ENCODE data around the gene PARD6G. TPM values are rescaled to one million over a fixed set of nuclear protein-coding genes. Genes with fewer than 3 reads are reported as not detected.

Gene PARD6G
- total and polyA plus RNA-seq, 9 of the 15 experiments (the other 6 are each of a cell fraction or from before 2014, with no cell fraction given) = 0.03 to 1.2 (median 0.26) TPM

DNA sequence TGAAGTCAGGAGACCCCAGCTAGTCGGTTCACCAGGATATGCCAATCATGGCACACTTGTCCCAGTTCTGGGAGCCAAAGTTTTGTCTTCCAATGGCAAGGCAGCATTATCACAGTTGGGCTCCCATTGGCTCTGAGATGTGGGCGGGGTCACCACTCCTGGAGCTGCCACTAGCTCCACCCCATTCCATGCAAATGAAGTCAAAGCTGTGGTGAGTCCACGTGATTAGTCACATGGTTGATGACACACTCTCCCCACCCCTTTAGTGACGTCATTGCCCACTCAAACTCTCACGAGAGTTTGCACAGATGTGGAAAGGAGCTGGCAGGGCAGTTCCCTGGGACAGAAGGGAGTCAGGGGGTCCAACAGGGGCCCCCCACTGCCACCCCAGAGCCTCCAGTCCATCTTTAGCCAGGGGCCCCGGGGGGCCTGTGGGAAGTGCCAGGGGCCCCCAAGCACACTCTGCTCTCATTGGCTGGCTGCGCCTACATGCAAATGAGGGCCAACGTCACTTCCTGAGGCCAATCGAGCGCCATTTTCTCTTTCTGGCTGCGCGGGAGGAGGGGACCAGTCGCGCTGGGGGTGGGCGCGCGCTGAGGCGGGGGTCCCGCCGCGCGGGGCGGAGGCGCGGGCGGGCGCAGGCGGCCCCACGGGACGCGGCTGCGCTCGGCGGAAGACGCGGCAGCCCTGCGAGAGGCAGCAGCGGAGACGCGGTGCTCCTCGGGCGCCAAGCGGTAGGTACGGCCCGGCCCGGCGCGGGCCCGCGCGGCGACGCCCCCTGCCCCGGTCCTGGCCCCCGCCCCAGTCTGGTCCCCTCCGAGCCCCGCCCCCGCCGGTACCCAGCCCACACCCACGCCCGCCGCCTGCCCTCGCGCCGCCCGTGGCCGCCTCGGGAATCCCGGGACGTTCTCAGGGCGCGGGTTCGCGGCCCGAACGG, 138.3 kb downstream of the PARD6G start, which contains the start of gene ADNP2 (continued):
- TF ChIP-seq, protein P1, sequence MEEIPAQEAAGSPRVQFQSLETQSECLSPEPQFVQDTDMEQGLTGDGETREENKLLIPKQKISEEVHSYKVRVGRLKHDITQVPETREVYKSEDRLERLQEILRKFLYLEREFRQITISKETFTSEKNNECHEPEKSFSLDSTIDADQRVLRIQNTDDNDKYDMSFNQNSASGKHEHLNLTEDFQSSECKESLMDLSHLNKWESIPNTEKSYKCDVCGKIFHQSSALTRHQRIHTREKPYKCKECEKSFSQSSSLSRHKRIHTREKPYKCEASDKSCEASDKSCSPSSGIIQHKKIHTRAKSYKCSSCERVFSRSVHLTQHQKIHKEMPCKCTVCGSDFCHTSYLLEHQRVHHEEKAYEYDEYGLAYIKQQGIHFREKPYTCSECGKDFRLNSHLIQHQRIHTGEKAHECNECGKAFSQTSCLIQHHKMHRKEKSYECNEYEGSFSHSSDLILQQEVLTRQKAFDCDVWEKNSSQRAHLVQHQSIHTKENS (CRISPR knock-in tag; IDR thresholded peaks at IDR 0.05) = no peak
- TF ChIP-seq, protein P2, sequence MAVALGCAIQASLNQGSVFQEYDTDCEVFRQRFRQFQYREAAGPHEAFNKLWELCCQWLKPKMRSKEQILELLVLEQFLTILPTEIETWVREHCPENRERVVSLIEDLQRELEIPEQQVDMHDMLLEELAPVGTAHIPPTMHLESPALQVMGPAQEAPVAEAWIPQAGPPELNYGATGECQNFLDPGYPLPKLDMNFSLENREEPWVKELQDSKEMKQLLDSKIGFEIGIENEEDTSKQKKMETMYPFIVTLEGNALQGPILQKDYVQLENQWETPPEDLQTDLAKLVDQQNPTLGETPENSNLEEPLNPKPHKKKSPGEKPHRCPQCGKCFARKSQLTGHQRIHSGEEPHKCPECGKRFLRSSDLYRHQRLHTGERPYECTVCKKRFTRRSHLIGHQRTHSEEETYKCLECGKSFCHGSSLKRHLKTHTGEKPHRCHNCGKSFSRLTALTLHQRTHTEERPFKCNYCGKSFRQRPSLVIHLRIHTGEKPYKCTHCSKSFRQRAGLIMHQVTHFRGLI (CRISPR knock-in tag; IDR thresholded peaks at IDR 0.05) = no peak
- TF ChIP-seq SAFB2 (IDR thresholded peaks at IDR 0.05; ENCODE audit: borderline replicate concordance, low read depth, low read length, severe bottlenecking) (no peak), MTA3 (IDR thresholded peaks at IDR 0.05; ENCODE audit: borderline replicate concordance) (no peak), CHD1 (IDR thresholded peaks at IDR 0.05; ENCODE audit: low read length) (no peak), GATAD2B (IDR thresholded peaks at IDR 0.05; ENCODE audit: borderline replicate concordance) (no peak), TBP (optimal IDR thresholded peaks at IDR 0.05; ENCODE audit: low read depth, low read length) (peak; percentile 53), ZSCAN32 (CRISPR knock-in tag; IDR thresholded peaks at IDR 0.05) (no peak), PML (IDR thresholded peaks at IDR 0.05; ENCODE audit: low read length) (no peak), BACH1 (tag; IDR thresholded peaks at IDR 0.05) (no peak), RUNX1 (IDR thresholded peaks at IDR 0.05; ENCODE audit: low read depth) (no peak), TGIF2 (CRISPR knock-in tag; IDR thresholded peaks at IDR 0.05) (no peak), SAFB (IDR thresholded peaks at IDR 0.05; ENCODE audit: borderline replicate concordance, low read depth, low read length) (no peak), ELF2 (CRISPR knock-in tag; IDR thresholded peaks at IDR 0.05) (no peak), CBX2 (IDR thresholded peaks at IDR 0.05; ENCODE audit: insufficient read depth, low read length, poor library complexity, severe bottlenecking) (no peak), TRIM28 (IDR thresholded peaks at IDR 0.05) (no peak), ZNF165 (CRISPR knock-in tag; IDR thresholded peaks at IDR 0.05; ENCODE audit: borderline replicate concordance) (no peak), ARHGAP35 (IDR thresholded peaks at IDR 0.05; ENCODE audit: partially characterized antibody) (no peak)
- TF ChIP-seq, protein P3, sequence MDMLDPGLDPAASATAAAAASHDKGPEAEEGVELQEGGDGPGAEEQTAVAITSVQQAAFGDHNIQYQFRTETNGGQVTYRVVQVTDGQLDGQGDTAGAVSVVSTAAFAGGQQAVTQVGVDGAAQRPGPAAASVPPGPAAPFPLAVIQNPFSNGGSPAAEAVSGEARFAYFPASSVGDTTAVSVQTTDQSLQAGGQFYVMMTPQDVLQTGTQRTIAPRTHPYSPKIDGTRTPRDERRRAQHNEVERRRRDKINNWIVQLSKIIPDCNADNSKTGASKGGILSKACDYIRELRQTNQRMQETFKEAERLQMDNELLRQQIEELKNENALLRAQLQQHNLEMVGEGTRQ (CRISPR knock-in tag; IDR thresholded peaks at IDR 0.05) = peak; percentile 90
- TF ChIP-seq, protein P4, sequence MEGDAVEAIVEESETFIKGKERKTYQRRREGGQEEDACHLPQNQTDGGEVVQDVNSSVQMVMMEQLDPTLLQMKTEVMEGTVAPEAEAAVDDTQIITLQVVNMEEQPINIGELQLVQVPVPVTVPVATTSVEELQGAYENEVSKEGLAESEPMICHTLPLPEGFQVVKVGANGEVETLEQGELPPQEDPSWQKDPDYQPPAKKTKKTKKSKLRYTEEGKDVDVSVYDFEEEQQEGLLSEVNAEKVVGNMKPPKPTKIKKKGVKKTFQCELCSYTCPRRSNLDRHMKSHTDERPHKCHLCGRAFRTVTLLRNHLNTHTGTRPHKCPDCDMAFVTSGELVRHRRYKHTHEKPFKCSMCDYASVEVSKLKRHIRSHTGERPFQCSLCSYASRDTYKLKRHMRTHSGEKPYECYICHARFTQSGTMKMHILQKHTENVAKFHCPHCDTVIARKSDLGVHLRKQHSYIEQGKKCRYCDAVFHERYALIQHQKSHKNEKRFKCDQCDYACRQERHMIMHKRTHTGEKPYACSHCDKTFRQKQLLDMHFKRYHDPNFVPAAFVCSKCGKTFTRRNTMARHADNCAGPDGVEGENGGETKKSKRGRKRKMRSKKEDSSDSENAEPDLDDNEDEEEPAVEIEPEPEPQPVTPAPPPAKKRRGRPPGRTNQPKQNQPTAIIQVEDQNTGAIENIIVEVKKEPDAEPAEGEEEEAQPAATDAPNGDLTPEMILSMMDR (IDR thresholded peaks at IDR 0.05 in 2 of 3, conservative IDR thresholded peaks at IDR 0.05 in 1 of 3; ENCODE audit: insufficient read depth in 2 of 3, low read depth in 1 of 3, low read length in 3 of 3) = no peak
- TF ChIP-seq, protein P5, sequence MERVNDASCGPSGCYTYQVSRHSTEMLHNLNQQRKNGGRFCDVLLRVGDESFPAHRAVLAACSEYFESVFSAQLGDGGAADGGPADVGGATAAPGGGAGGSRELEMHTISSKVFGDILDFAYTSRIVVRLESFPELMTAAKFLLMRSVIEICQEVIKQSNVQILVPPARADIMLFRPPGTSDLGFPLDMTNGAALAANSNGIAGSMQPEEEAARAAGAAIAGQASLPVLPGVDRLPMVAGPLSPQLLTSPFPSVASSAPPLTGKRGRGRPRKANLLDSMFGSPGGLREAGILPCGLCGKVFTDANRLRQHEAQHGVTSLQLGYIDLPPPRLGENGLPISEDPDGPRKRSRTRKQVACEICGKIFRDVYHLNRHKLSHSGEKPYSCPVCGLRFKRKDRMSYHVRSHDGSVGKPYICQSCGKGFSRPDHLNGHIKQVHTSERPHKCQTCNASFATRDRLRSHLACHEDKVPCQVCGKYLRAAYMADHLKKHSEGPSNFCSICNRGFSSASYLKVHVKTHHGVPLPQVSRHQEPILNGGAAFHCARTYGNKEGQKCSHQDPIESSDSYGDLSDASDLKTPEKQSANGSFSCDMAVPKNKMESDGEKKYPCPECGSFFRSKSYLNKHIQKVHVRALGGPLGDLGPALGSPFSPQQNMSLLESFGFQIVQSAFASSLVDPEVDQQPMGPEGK (CRISPR knock-in tag; IDR thresholded peaks at IDR 0.05; ENCODE audit: borderline replicate concordance) = no peak
